Measurements from ENCODE around the gene BLOC1S5. TPM values are rescaled to one million over a fixed set of nuclear protein-coding genes. Genes with fewer than 3 reads are reported as not detected.

BLOC1S5 gene
- total and polyA plus RNA-seq, 2 of the 13 experiments (the other 11 are each of a cell fraction or from before 2014, with no cell fraction given): 10.5 to 41.5 TPM

DNA sequence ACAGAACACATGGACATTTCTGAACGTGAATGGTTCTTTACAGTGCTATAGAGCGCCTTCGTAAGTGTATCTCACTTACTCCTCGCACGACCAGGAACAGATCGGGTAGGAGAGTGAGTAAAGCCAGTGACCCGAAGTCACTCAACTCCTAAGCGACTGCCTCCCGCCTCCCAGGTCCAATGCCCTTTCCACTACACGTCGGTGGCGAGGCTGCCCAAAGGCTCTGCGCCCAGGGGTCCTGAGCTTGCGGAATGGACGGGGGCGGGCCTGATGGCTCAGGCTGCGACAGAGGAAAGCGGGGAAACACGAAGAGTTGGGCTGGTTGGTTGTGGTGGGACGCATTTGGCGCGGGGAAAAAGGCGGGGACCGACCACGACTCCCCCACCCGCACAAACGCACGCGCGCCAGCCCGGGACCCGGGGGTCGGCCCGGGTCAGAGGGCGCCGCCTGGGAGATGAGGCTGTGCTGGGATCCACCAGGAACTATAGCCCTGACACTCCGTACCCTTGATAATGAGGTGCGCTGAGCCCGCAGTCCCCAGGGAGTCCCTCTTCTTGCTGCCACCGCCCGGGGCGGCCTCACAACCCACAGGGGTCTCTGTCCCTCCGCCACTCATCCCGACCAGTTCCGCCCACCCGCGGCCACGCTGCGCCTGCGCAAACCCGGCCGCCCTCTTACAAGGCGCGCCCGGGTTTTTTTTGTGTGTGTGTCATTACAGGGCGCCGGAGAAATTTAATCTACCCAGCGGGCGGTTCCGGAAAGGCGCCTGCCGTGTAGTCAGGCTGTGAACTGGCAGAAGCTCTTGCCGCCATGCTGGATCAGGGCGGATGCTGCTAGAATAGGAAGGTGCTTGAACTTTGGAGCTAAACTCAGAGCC lies at the start of gene BLOC1S5 (continued):
- TF ChIP-seq, protein P1, sequence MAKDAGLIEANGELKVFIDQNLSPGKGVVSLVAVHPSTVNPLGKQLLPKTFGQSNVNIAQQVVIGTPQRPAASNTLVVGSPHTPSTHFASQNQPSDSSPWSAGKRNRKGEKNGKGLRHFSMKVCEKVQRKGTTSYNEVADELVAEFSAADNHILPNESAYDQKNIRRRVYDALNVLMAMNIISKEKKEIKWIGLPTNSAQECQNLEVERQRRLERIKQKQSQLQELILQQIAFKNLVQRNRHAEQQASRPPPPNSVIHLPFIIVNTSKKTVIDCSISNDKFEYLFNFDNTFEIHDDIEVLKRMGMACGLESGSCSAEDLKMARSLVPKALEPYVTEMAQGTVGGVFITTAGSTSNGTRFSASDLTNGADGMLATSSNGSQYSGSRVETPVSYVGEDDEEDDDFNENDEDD (CRISPR knock-in tag; IDR thresholded peaks at IDR 0.05; ENCODE audit: borderline replicate concordance): peak; percentile 53; the same call in 1 of the 2 replicates
- TF ChIP-seq GATAD1 (CRISPR knock-in tag; IDR thresholded peaks at IDR 0.05) (peak; percentile 91), PHF8 (CRISPR knock-in tag; IDR thresholded peaks at IDR 0.05) (peak; percentile 93), SMARCC2 (IDR thresholded peaks at IDR 0.05) (no peak), HNRNPLL (IDR thresholded peaks at IDR 0.05; ENCODE audit: low read depth, low read length, poor library complexity, severe bottlenecking) (peak; percentile 96), ZNF335 (CRISPR knock-in tag; IDR thresholded peaks at IDR 0.05) (peak; percentile 97), ZMAT3 (CRISPR knock-in tag; conservative IDR thresholded peaks at IDR 0.05) (no peak), MIXL1 (CRISPR knock-in tag; IDR thresholded peaks at IDR 0.05) (peak; percentile 87; the same call in 1 of the 2 replicates), MAFG (CRISPR knock-in tag; IDR thresholded peaks at IDR 0.05) (no peak), ZFAT (CRISPR knock-in tag; conservative IDR thresholded peaks at IDR 0.05) (no peak), SRSF1 (optimal IDR thresholded peaks at IDR 0.05; ENCODE audit: low read depth, low read length) (peak; percentile 80), ZNF781 (CRISPR knock-in tag; IDR thresholded peaks at IDR 0.05; ENCODE audit: borderline replicate concordance, not compliant biosample characterization) (peak; percentile 91)
- TF ChIP-seq, protein P2, sequence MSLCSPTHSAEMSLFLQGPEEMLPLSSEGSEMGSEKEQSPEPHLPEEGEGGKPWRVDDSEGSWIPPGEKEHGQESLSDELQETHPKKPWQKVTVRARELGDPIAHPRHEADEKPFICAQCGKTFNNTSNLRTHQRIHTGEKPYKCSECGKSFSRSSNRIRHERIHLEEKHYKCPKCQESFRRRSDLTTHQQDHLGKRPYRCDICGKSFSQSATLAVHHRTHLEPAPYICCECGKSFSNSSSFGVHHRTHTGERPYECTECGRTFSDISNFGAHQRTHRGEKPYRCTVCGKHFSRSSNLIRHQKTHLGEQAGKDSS (CRISPR knock-in tag; IDR thresholded peaks at IDR 0.05; ENCODE audit: borderline replicate concordance, low read depth): peak; percentile 84; the same call in 1 of the 2 replicates
- TF ChIP-seq, protein P3, sequence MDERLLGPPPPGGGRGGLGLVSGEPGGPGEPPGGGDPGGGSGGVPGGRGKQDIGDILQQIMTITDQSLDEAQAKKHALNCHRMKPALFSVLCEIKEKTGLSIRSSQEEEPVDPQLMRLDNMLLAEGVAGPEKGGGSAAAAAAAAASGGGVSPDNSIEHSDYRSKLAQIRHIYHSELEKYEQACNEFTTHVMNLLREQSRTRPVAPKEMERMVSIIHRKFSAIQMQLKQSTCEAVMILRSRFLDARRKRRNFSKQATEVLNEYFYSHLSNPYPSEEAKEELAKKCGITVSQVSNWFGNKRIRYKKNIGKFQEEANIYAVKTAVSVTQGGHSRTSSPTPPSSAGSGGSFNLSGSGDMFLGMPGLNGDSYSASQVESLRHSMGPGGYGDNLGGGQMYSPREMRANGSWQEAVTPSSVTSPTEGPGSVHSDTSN (CRISPR knock-in tag; IDR thresholded peaks at IDR 0.05): no peak
- TF ChIP-seq, protein P4, sequence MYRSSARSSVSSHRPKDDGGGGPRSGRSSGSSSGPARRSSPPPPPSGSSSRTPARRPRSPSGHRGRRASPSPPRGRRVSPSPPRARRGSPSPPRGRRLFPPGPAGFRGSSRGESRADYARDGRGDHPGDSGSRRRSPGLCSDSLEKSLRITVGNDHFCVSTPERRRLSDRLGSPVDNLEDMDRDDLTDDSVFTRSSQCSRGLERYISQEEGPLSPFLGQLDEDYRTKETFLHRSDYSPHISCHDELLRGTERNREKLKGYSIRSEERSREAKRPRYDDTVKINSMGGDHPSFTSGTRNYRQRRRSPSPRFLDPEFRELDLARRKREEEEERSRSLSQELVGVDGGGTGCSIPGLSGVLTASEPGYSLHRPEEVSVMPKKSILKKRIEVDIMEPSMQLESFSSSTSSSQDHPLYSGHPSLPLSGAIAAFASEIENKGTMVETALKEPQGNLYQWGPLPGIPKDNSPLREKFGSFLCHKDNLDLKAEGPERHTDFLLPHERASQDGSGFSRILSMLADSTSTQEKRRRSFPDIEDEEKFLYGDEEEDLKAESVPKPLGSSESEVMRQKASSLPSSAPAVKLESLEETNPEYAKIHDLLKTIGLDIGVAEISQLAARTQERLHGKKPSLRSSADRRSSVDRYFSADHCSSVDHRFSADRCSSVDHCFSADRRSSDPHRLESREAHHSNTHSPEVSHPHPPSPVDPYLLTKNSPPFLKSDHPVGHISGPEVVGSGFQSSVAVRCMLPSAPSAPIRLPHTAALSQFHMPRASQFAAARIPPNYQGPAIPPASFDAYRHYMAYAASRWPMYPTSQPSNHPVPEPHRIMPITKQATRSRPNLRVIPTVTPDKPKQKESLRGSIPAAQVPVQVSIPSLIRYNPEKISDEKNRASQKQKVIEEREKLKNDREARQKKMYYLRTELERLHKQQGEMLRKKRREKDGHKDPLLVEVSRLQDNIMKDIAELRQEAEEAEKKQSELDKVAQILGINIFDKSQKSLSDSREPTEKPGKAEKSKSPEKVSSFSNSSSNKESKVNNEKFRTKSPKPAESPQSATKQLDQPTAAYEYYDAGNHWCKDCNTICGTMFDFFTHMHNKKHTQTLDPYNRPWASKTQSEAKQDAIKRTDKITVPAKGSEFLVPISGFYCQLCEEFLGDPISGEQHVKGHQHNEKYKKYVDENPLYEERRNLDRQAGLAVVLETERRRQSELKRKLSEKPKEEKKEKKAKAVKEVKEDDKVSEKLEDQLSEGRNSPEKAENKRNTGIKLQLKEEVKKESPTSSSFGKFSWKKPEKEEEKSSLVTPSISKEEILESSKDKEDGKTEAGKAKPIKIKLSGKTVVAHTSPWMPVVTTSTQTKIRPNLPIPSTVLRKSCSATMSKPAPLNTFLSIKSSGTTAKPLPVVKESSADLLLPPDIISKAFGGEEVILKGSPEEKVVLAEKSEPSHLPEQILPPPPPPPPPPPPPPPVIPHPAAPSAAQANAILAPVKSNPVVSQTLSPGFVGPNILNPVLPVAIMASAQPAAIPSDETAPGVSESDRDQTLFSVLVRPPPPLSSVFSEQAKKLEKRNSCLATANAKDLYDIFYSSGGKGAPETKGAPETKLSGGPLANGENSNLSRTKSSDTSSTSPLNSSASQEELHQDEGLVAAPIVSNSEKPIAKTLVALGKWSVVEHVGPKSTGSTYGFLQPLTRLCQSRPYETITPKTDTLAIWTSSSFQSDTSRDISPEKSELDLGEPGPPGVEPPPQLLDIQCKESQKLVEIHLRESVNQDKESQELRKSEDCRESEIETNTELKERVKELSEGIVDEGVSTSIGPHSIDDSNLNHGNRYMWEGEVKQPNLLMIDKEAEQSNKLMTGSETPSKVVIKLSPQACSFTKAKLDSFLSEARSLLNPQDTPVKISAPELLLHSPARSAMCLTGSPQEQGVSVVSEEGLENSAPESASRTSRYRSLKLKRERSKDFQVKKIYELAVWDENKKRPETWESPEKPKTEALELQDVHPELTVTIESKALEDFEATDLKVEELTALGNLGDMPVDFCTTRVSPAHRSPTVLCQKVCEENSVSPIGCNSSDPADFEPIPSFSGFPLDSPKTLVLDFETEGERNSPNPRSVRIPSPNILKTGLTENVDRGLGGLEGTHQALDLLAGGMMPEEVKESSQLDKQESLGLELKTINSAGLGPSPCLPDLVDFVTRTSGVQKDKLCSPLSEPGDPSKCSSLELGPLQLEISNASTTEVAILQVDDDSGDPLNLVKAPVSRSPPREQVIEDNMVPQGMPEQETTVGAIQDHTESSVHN (CRISPR knock-in tag; IDR thresholded peaks at IDR 0.05): no peak
- TF ChIP-seq, protein P5, sequence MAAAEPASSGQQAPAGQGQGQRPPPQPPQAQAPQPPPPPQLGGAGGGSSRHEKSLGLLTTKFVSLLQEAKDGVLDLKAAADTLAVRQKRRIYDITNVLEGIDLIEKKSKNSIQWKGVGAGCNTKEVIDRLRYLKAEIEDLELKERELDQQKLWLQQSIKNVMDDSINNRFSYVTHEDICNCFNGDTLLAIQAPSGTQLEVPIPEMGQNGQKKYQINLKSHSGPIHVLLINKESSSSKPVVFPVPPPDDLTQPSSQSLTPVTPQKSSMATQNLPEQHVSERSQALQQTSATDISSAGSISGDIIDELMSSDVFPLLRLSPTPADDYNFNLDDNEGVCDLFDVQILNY (CRISPR knock-in tag; conservative IDR thresholded peaks at IDR 0.05): peak; percentile 45
